IMR-90 (cell line): Measurements from ENCODE around the gene HECW1. TPM values are rescaled to one million over a fixed set of nuclear protein-coding genes. Genes with fewer than 3 reads are reported as not detected.

Experiments
- ATAC-seq: fragments of 200-7000 bp; cut with Tn5 transposase; 2 replicates; pipeline ENCODE4 v1.9.1; 2020; ENCODE audit warnings: low read depth, mild to moderate bottlenecking, moderate library complexity
- BruUV-seq: library from RNA; stranded (reverse); fragments of 400-500 nt; replicated peaks from 2 replicates; lab custom pipeline; 2021; lab: Mats Ljungman, UMichigan
- CTCF ChIA-PET: fragments of 300-600 bp; formaldehyde crosslinking; extraction: SDS; loops from one replicate; lab custom pipeline; 2021; ENCODE audit warnings: antibody characterized with exemption; lab: Yijun Ruan, JAX
- POLR2A ChIA-PET: fragments of 300-600 bp; sonication (Branson Sonifier 250); formaldehyde crosslinking; loops from one replicate; lab custom pipeline; 2022; ENCODE audit warnings: antibody characterized with exemption; ENCODE audit not compliant: unreplicated experiment; lab: Charles Lee
- DNase-seq: peaks from one replicate; pipeline ENCODE4 v3.0.0; 2013
- H2AFZ ChIP-seq: replicated peaks from 2 replicates; pipeline ENCODE3; 2013; ENCODE audit warnings: low read length, mild to moderate bottlenecking; ENCODE audit not compliant: poor library complexity
- H2AK5ac ChIP-seq: 2 replicates; pipeline ENCODE4 v1.6.1; 2013; ENCODE audit warnings: low read depth, low read length, inconsistent platforms
- H2AK9ac ChIP-seq: replicated peaks from 2 replicates; pipeline ENCODE3; 2013; ENCODE audit warnings: mild to moderate bottlenecking, low read depth, low read length, moderate library complexity; ENCODE audit not compliant: poor library complexity
- H2BK120ac ChIP-seq: 2 replicates; pipeline ENCODE4 v1.6.1; 2013; ENCODE audit warnings: low read depth, low read length, inconsistent platforms
- H2BK15ac ChIP-seq: 3 replicates; pipeline ENCODE4 v1.6.1; 2013; ENCODE audit warnings: low read depth, low read length, inconsistent platforms
- H2BK20ac ChIP-seq: 2 replicates; pipeline ENCODE4 v1.6.1; 2013; ENCODE audit warnings: low read depth, mild to moderate bottlenecking, inconsistent platforms, low read length, moderate library complexity
- H2BK5ac ChIP-seq: 2 replicates; pipeline ENCODE4 v1.6.1; 2013; ENCODE audit warnings: mild to moderate bottlenecking, low read depth, low read length, inconsistent platforms; ENCODE audit not compliant: poor library complexity, severe bottlenecking
- H3K14ac ChIP-seq: replicated peaks from 2 replicates; pipeline ENCODE4 v1.6.1; 2013; ENCODE audit warnings: low read depth, low read length, inconsistent platforms
- H3K18ac ChIP-seq: 2 replicates; pipeline ENCODE4 v1.6.1; 2013; ENCODE audit warnings: low read depth, low read length, control low read depth
- H3K23ac ChIP-seq: 2 replicates; pipeline ENCODE4 v1.6.1; 2013; ENCODE audit warnings: low read depth, low read length, inconsistent platforms
- H3K27ac ChIP-seq: 2 replicates; pipeline ENCODE4 v1.5.1; 2013; ENCODE audit warnings: mild to moderate bottlenecking, control low read depth, low read length; ENCODE audit not compliant: insufficient read depth
- H3K27me3 ChIP-seq: 2 replicates; pipeline ENCODE4 v1.6.1; 2013; ENCODE audit warnings: low read length; ENCODE audit not compliant: control insufficient read depth, insufficient read depth
- H3K36me3 ChIP-seq: 2 replicates; pipeline ENCODE4 v1.6.1; 2013; ENCODE audit warnings: low read length, mixed read lengths; ENCODE audit not compliant: control insufficient read depth, insufficient read depth
- H3K4ac ChIP-seq: 2 replicates; pipeline ENCODE4 v1.6.1; 2013; ENCODE audit warnings: low read depth, low read length, inconsistent platforms
- H3K4me1 ChIP-seq: 2 replicates; pipeline ENCODE4 v1.6.1; 2013; ENCODE audit warnings: low read length, mixed read lengths; ENCODE audit not compliant: control insufficient read depth, insufficient read depth
- H3K4me2 ChIP-seq: 2 replicates; pipeline ENCODE4 v1.6.1; 2013; ENCODE audit warnings: low read depth, mild to moderate bottlenecking, control low read depth, low read length, moderate library complexity
- H3K4me3 ChIP-seq: 2 replicates; pipeline ENCODE4 v1.5.1; 2013; ENCODE audit warnings: low read depth, mild to moderate bottlenecking, control low read depth, low read length, moderate library complexity; ENCODE audit not compliant: insufficient read depth
- H3K56ac ChIP-seq: 2 replicates; pipeline ENCODE4 v1.6.1; 2013; ENCODE audit warnings: low read length, inconsistent platforms; ENCODE audit not compliant: insufficient read depth; ENCODE audit errors: extremely low read depth
- H3K79me1 ChIP-seq, 2 experiments: 2 replicates each; pipeline ENCODE4 v1.6.1; 2013; ENCODE audit warnings: low read length in 2 of 2, inconsistent platforms in 1 of 2, low read depth in 1 of 2
- H3K9ac ChIP-seq: 2 replicates; pipeline ENCODE4 v1.6.1; 2013; ENCODE audit warnings: low read depth, low read length, control low read depth
- H3K9me1 ChIP-seq: 2 replicates; pipeline ENCODE4 v1.6.1; 2013; ENCODE audit warnings: low read length, inconsistent platforms; ENCODE audit not compliant: insufficient read depth
- H3K9me3 ChIP-seq: 2 replicates; pipeline ENCODE4 v1.6.1; 2013; ENCODE audit warnings: low read length; ENCODE audit not compliant: control insufficient read depth, insufficient read depth
- H4K20me1 ChIP-seq: 2 replicates; pipeline ENCODE4 v1.6.1; 2013; ENCODE audit warnings: low read length, inconsistent platforms; ENCODE audit not compliant: insufficient read depth
- H4K5ac ChIP-seq: 2 replicates; pipeline ENCODE4 v1.6.1; 2013; ENCODE audit warnings: mild to moderate bottlenecking, low read depth, low read length, control low read depth
- H4K8ac ChIP-seq, 2 experiments: 2 replicates each; pipeline ENCODE4 v1.6.1; 2013; ENCODE audit warnings: low read depth in 2 of 2, low read length in 2 of 2, control low read depth in 1 of 2, inconsistent platforms in 1 of 2
- H4K91ac ChIP-seq: 2 replicates; pipeline ENCODE4 v1.6.1; 2013; ENCODE audit warnings: low read depth, low read length, inconsistent platforms; ENCODE audit not compliant: insufficient read depth
- BHLHE40 ChIP-seq: fragments of 150-350 bp; IDR thresholded peaks from 2 replicates; pipeline ENCODE4 v1.6.1; 2016; ENCODE audit warnings: mild to moderate bottlenecking, low read depth, low read length
- CEBPB ChIP-seq: IDR thresholded peaks from 2 replicates; pipeline ENCODE4 v1.6.1; 2012; ENCODE audit warnings: low read depth, low read length, improper control_type of control experiment
- CHD1 ChIP-seq: IDR thresholded peaks from 2 replicates; pipeline ENCODE4 v1.6.1; 2012; ENCODE audit warnings: low read depth, low read length, improper control_type of control experiment
- CTCF ChIP-seq: conservative IDR thresholded peaks from 2 replicates; pipeline ENCODE4 v1.5.1; 2012; ENCODE audit warnings: mild to moderate bottlenecking, low read depth, low read length, improper control_type of control experiment
- ELK1 ChIP-seq: fragments of 150-350 bp; IDR thresholded peaks from 2 replicates; pipeline ENCODE4 v1.6.1; 2016; ENCODE audit warnings: low read depth, mild to moderate bottlenecking, low read length, moderate library complexity, borderline replicate concordance
- FOS ChIP-seq: fragments of 150-350 bp; IDR thresholded peaks from 2 replicates; pipeline ENCODE4 v1.6.1; 2016; ENCODE audit warnings: low read depth, low read length
- MAFK ChIP-seq: IDR thresholded peaks from 2 replicates; pipeline ENCODE4 v1.6.1; 2012; ENCODE audit warnings: low read depth, low read length, improper control_type of control experiment
- MAZ ChIP-seq: IDR thresholded peaks from 2 replicates; pipeline ENCODE4 v1.6.1; 2012; ENCODE audit warnings: low read depth, mild to moderate bottlenecking, low read length, improper control_type of control experiment, moderate library complexity, borderline replicate concordance
- MXI1 ChIP-seq: IDR thresholded peaks from 2 replicates; pipeline ENCODE4 v1.6.1; 2012; ENCODE audit warnings: low read depth, mild to moderate bottlenecking, low read length, moderate library complexity, borderline replicate concordance
- NFE2L2 ChIP-seq: fragments of 150-350 bp; IDR thresholded peaks from 2 replicates; pipeline ENCODE4 v1.6.1; 2016; ENCODE audit warnings: low read depth, mild to moderate bottlenecking, low read length
- POLR2A ChIP-seq: IDR thresholded peaks from 2 replicates; pipeline ENCODE4 v1.6.1; 2012; ENCODE audit warnings: mild to moderate bottlenecking, low read depth, low read length
- RAD21 ChIP-seq: IDR thresholded peaks from 2 replicates; pipeline ENCODE4 v1.6.1; 2012; ENCODE audit warnings: low read length, improper control_type of control experiment
- RCOR1 ChIP-seq: IDR thresholded peaks from 2 replicates; pipeline ENCODE4 v1.6.1; 2012; ENCODE audit warnings: mild to moderate bottlenecking, low read length, improper control_type of control experiment; ENCODE audit not compliant: insufficient replicate concordance
- RFX5 ChIP-seq: IDR thresholded peaks from 2 replicates; pipeline ENCODE4 v1.8.0; 2012; ENCODE audit warnings: low read depth, mild to moderate bottlenecking, low read length, moderate library complexity
- SMC3 ChIP-seq: fragments of 150-350 bp; IDR thresholded peaks from 2 replicates; pipeline ENCODE4 v1.6.1; 2016; ENCODE audit warnings: low read depth, mild to moderate bottlenecking, antibody characterized with exemption, low read length, moderate library complexity
- USF2 ChIP-seq: fragments of 150-350 bp; IDR thresholded peaks from 2 replicates; pipeline ENCODE4 v1.6.1; 2017; ENCODE audit warnings: mild to moderate bottlenecking, antibody characterized with exemption, low read length, low read depth
- WGBS, 2 experiments: methylation state at CpG; one replicate each; pipeline versions ENCODE4 v1.1.5 to v1.1.7; 2013; ENCODE audit warnings: missing lambda C conversion rate in 2 of 2; ENCODE audit not compliant: insufficient read length in 1 of 2; ENCODE audit errors: extremely low coverage in 2 of 2; 5-methylcytosine and 5-hydroxymethylcytosine counted together
- dilution Hi-C: fragments of 300-500 bp; cut with HindIII; formaldehyde crosslinking; loops from one replicate; pipeline ENCODE4 v1.14.3; 2018; ENCODE audit warnings: low sequenced_read_pairs; ENCODE audit not compliant: unreplicated experiment
- in situ Hi-C: fragments of 300-500 bp; cut with MboI; formaldehyde crosslinking; loops from 3 replicates; pipeline ENCODE4 v1.14.3; 2019; ENCODE audit warnings: low sequenced_read_pairs, inconsistent platforms, mixed read lengths
- intact Hi-C: fragments of 100-400 bp; cut with micrococcal nuclease; formaldehyde crosslinking; loops from 2 replicates; pipeline ENCODE4 v1.10.0; 2022
- polyA plus RNA-seq, 3 experiments: library from polyadenylated mRNA; depleted of rRNA; stranded (reverse); fragments of >200 nt; gene quantifications; 2 replicates each; pipeline ENCODE4 v1.2.3, GENCODE V29; 2012; ENCODE audit warnings: low replicate concordance in 1 of 3
- total RNA-seq: library from RNA; depleted of rRNA; stranded (reverse); fragments of >200 nt; gene quantifications from 2 replicates; pipeline ENCODE4 v1.2.3, GENCODE V29; 2012

HECW1 gene
- total and polyA plus RNA-seq, 2 of the 4 experiments (the other 2 are of a cell fraction): 0.56 to 1.3 TPM

GRCh38 chr7:43495572-43495971, 383.1 kb downstream of the HECW1 start:
- Histone ChIP-seq H3K56ac (no peak overlapping the region), H4K8ac (no peak overlapping the region), H3K4me2 (no peak overlapping the region), H4K20me1 (no peaks in the 10 kb centered on the region), H3K4ac (no peak overlapping the region), H3K23ac (no peak overlapping the region), H2AFZ (no peak overlapping the region), H4K91ac (no peak overlapping the region), H3K27me3 (peaks cover 52% of the 10 kb centered on the region), H2BK15ac (no peak overlapping the region), H2AK9ac (no peak overlapping the region), H2BK20ac (no peak overlapping the region), H3K27ac (no peak overlapping the region), H2AK5ac (no peak overlapping the region), H2BK120ac (no peak overlapping the region), H3K4me1 (no peaks in the 10 kb centered on the region), H3K9ac (no peak overlapping the region), H3K18ac (no peak overlapping the region), H3K14ac (no peak overlapping the region), H3K36me3 (no peaks in the 10 kb centered on the region), H4K5ac (no peak overlapping the region), H3K9me3 (no peaks in the 10 kb centered on the region), H2BK5ac (no peak overlapping the region), H3K79me1 (no peaks in the 10 kb centered on the region), H3K4me3 (no peak overlapping the region), H3K9me1 (no peaks in the 10 kb centered on the region; the same call in 1 of the 2 replicates)
- intact Hi-C loops: no loop called here
- dilution Hi-C loops: no loop called here
- in situ Hi-C loops: no loop called here
- WGBS, 2 experiments: no CpG with 5 or more reads among the region's 4 CpGs
- POLR2A ChIA-PET: no interaction called here
- DNase-seq (no peak), ATAC-seq (no peak)
- CTCF ChIA-PET: no interaction called here
- BruUV-seq: no TSS peak
- TF ChIP-seq MAZ (no peak), RCOR1 (no peak), SMC3 (no peak), CHD1 (no peak), USF2 (no peak), POLR2A (no peak), ELK1 (no peak), BHLHE40 (no peak), RAD21 (no peak), MAFK (no peak), NFE2L2 (no peak), RFX5 (no peak), MXI1 (no peak), FOS (no peak), CEBPB (no peak), CTCF (no peak)
